Stimulated activated CD8-positive, alpha-beta memory T cell treated with anti-CD3 and anti-CD28 coated beads, Interleukin-7, amount 100 ng/mL, for 4 hours (primary cell): ENCODE results near the gene SLC38A10.

Source experiments
- DNase-seq, 2 donors: peaks; one replicate each; pipeline ENCODE4 v3.0.0-alpha.2; 2020; ENCODE audit warnings: low read depth in 2 of 2

SLC38A10 gene

DNA sequence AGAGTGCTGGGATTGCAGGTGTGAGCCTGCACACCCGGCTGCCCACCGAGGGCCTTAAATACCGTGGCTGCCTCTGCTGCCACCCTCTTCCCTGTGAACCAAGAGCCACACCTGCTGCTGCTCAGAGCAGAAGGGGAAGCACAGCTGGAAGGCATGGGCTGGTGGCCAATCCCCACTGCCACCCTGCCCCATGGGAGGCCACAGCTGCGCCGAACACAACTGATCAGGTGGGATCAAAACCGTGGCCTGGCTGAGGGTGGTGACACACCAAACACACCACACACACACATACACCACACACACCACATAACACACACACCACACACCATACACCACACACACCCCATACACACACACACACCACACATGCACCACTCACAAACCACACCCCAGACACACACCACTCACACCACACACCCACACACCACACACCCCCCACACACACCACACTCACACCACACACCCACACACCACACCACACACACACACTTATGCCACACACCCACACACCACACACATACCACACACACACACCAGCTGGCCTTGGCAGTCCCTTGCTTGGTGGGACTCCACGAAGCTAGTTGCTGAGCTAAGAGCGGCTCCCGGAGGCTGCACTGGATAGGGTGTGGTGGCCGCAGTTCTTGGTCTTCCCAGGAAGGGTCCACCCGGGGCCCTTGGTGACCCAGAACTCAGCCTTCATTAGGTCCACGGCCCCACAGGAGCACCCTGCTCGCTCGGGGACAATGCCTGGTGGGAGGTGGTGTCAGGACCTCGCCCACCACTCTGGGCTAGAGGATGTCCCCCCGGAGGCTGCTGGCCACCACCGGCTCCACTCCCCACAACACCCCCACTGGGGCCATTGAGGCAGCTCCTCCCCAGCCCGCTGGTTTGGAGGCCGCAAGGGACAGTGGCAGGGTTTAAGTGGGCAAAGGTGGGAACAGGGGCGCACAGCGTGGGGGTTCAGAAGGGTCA is 87.2 kb downstream of the SLC38A10 start:
- DNase-seq, result no peak

DNA sequence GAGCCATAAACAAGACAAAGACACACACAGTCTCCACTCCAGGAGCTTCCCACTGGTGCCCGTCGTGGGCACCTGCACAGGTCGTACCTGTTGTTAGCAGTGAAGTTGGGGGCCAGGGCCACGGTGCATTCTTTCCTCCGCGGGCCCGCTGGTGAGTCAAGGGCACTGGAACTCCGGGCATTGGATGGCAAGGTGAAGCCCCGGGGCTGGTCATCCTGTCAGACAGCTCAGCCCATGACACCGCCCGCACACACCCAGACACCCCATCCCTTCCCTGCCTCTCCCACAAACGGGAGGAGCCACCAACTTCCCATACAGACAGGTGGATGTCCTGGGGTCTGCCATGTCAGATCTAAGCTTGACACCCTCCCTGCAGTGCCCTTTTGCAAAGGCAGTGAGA is 88.5 kb downstream of the SLC38A10 start:
- no peak for DNase-seq

DNA sequence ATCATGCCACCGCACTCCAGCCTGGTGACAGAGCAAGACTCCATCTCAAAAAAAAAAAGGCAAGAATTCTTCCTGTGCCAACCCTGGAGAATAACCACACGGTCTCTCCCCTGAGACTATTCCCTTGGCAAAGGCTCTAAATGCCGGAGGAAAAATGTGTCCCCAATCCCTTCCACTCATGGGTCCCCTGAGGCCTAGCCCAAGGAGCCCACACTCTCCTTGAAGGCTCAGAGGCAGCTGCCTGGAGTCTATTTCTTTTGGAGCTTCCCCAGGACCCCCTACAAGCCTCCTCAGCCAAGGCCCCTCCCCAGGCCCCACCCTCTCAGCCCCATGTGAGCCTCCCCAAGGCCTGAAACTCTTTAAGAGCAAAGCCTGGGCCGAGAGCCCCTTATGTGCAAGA is 88.9 kb downstream of the SLC38A10 start:
- DNase-seq, result no peak

DNA sequence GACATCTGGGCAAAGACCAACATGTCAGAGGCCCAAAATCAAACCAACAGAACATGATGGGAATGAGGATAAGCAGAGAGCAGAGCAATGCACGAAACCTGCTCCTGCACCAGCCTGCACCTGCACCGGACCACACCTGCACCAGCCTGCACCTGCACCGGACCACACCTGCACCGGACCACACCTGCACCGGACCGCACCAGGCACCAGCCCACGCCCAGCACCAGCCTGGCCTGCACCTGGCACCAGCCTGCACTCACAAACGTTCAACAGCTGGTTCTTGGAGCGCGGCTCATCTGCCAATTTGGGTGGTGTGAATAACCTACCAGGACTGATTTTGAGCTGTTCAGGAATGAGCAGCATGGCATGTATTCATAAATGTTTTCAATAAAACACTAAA is 90.5 kb downstream of the SLC38A10 start:
- no peak for DNase-seq

DNA sequence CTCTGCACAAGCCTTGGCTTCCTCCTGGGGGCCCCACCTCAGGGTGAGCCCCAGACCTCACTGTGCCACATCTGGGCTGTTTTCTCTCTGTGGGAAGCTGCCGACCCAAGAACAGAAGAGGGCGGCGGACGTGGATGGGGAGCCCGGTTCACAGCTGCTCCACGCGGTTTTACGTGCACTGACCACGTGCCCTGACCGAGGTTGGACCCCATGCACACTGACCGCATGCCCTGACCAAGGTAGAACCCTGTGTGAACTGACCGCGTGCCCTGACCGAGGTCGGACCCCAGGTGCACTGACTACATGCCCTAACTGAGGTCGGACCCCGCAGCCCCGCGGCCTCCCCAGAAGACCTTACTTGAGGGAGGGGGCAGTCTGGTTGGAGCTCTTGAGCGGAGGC is 92.0 kb downstream of the SLC38A10 start:
- no peak for DNase-seq

DNA sequence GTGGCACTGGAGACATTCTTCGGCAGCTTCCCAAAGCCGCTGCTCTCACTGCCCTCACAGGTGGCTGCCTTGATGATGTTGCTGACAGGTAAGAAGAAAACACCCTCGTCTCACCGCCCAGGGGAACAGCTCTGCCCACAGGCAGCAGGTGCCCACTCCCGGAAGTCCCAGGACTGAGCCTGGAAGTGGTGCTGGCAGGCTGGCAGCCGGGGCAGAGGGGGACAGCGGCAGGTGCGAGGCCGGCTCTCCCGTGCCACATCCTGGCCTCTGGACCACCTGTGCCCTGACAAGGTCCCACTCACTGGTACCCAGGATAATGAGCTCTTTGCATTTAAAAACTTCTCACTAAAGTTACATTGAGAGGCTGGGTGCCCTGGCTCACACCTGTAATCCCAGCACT is 92.8 kb downstream of the SLC38A10 start:
- DNase-seq, result no peak

DNA sequence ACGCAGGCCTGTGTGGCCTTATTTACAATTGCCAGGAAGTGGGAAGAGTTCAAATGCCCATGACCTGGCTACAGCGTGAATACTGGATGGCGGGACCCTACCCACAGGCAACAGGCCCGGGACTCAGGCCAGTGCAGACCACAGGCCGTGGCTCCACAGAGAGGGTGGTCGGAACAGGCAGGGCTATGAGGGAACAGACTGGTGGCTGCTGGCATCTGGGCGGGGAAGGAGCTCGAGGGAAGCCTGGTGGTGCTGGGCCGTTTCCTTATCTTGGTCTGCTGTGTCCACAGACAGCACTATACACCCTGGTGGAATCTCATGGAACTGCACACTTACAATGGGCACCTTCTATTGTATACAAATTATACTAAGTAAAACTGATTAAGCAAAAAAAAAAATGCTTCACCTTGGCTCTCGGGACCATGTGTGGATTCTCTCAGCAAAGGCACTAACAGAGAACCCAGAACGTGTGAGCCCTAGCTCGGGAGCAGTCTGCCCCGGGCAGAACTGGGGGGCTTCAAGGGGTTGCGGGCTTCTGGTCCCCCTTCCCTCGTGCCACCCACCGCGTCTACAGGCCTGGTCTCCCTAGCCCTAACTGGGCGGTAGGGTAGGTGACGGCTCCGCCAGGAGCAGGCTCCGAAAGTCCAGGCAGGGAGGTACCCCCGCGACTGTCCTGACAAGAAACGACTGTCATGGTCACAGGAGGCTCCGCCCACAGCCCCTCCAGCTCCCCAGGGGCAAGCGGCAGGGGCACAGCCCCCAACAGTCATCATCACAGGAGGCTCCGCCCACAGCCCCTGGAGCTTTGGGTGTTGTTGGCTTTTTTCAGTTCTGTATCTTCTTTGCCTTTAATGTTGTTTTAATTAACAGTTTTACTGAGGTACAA is 94.2 kb downstream of the SLC38A10 start:
- DNase-seq, result no peak

DNA sequence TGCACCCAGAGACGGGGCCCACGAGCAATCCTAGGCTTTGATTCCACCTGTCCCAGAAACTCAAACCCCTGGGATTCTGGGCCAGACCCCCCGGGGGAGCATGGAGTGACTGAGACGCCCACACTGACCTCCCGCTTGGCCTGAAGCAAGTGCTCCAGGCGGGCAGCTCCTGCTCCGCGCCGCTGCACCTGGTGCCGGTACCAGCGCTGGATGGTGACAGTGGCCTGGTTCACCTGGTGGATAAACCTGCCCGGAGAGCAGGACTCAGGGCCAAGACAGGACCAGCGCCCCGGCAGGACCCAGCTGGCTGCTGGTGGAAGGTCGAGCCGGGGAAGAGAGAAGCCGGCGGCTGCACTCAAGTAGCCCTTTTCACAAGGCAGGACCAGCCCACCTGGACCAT is 94.9 kb downstream of the SLC38A10 start:
- DNase-seq, result no peak

DNA sequence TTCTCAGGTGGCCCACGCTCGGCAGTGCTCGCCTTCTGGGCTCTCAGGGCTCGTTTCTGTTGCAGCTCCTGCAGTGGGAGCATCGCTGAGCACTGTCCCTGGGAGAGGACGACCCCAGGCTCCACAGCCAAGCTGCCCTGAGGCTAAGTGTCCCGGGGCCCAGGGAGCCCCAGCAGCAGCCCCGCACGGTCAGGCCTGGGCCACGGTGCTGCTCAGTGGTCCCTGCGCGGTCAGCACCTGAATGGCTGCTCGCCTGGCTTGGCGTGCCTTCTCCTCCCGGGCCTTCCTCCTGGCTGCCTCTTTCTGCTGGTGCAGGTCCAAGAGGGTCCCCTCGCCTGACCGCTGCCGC is 95.7 kb downstream of the SLC38A10 start:
- no peak for DNase-seq

DNA sequence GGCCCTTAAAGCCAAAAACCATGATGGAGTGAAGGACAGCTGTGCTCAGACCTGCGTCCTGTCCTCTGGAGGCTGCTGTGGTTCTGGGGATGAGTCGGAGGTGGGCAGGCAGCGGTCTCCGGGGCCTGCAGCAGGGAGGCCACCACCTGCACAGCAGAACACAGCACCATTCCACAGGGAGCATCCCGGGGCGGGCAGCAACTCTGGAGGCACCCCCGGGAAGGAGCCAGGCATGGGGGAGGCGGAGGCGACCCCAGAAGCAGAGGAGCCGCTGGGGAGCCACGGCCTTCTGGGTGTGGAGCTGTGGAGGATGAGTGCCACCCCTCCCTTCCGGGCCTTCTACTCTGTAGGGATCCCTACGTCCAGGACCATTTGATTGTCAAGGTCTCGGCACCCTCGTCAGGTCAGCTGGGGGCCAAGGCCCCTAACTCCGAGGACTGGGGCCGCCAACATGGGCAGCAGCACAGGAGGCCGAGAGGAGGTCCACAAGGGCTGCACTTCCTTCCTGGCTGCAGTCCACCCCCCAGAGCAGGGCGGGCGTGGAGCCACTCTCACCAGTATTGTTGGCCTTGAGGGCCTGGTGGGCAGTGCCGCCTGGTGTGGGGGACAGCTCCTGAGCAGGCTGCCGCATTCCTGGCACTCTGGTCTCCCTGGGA is 96.2 kb downstream of the SLC38A10 start:
- DNase-seq, result no peak

DNA sequence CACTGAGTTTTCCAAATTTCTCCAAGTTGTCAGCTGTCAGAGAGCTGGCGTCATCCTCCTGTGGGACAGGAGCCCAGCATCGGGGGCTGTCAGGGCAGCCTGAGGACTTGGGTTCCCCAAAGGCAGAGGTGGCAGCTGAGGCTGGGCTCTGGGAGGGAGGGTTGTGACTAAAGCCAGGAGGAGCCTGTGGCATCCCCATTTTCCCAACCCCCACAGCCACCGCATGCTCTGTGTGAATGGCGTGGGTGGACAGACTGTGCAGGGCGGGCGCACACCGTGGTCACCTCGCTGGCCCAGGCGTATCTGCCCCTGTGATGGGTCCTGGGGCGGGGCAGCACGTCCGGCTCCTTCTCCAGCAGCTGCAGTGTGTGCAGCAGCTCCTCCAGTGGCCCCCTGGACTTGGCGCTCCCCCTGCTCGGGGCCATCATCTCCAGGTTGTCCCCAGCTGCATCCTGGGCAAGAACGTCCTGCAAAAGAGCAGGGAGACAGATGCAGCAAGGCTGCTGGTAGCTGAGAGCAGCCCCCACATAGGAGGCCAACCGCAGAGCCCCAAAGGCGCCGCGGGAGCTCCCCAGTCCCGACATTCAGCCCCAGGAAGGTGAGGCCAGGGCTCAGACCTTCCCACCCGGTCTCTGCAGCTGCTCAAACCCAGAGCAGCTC is 97.1 kb downstream of the SLC38A10 start:
- DNase-seq, result no peak

DNA sequence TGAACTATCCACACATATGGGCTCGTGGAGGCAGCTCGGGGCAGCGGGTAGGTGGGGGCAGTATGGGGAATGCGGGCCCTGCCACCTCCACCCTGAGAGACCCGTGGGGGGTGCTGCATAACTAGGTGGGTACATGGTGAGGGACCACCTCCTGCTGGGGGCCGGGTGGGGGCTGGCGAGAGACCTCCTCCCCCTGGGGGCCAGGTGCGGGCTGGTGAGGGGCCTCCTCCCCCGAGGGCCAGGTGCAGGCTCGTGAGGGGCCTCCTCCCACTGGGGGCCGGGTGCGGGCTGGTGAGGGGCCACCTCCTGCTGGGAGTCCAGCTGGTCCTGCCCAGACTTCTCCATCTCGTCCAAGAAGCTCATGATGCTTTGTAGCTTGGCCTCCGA is 97.7 kb downstream of the SLC38A10 start:
- no peak for DNase-seq

DNA sequence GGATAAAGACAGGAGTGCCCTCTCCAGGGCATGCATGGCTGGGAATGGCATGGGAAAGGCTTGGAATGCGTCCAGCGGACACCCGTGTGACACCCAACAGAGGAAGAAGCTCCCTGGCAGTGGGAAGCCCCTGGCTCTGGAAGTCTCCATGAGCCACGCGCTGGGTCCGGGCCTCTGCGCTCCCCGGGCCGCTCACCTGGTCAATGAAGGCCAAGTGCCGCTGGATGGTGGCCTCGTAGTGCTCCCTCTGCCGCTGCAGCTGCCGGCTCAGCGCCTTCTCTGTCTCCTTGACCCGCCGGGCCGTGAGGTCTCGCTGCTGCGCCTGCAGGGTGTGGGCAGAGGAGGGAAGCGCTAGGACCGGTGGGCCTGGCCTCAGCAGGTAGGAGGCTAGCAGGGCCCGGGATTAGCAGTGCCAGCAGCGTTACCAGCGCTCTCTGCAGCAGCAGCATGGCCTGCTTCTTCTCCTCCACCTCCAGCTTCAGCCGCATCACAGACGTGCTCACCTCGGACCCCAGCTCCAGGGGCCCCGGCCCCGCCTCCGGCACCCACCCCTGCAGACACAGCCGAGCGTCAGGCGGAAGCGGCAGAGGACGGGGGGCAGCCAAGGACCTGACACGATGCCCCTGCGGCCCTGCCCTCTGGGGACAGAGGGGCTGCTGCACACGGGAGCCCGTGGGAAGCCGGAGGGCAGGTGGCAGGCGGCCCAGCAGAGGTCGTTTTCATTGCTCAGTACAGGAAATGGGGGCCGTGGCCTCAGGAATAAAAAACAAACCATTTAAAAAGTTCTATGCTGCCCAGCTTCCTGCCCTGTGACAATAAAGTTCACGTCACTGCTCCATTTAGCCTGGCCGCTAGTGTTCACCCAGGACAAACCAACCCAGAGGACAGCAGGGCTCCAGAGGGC is 98.3 kb downstream of the SLC38A10 start:
- no peak for DNase-seq

DNA sequence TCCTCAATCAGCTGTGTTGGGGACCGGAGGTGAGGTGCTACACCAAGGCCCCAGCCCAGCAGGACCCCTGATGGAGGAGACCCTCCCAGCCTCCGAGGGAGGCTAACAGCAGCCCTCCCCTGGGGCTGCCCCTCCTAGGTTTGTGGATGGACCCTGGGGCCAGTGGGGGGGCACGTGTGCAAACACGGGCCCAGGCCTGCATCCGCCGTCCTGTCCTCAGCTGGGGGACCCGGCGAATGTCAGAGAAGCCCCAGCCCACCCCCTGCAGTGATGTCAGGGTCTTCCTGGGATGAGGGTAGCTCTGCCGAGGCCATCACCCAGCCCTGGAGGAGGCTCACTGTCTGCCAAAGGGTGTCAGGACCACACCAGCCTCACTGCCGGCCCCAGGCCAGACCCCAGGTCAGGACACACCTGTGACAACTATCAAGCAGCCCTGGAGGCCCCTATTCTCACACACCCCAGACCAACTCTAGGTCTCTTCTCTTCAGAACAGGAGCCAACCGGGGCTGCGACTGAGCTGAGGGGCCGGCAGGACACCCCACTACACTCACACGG is 99.1 kb downstream of the SLC38A10 start:
- DNase-seq, result no peak
